ENCODE results near the gene ASCL5. TPM values are rescaled to one million over a fixed set of nuclear protein-coding genes. Genes with fewer than 3 reads are reported as not detected.

Gene ASCL5
- total RNA-seq, 1 donor from 2014 or later: not detected

DNA sequence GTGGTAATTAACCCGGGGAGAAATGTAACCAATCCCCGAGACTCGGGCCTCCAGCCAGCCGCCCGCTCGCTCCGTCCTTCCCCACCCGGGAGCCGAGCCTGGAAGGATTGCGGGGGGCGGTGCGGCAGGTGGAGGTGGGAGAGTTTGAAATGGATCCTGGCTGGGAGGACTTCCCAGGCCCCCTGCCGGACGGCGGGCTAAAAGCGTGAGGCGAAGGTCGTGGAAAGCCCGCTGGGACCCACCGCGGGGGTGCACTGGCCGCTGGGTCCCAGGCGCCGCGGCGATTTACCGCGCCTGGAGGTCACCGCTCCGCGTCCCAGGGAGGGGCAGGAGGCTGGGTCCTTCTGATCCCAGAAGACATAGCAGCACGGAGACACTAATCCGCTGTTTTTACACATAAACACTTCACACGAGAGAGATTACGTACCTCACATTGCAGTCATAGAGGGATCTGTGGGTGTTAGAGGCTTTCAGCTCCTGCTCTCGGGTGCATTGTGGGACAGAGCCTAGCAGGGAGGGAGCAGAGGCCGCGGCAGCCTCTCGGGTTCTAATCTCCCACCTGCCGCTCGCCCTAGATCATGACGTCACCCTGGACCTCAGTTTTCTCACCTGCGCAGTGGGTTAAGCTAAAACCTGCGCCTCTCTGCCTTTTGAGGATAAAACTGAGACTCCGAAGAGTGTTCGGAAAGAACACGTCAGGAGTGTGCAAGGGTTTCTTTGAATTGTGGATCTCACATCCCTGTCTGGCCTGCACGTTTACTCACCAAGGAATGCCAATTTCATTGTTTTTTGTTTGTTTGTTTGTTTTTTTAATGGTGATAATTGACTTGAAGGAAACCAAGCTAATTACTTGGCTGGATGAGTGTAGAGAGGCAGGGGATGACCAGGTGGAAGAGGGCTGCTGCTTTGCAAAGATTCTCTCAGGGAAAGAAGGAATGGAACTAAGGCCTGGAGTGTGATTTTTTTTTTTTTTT lies 44.4 kb upstream of the ASCL5 start:
- no peaks in the 10 kb centered on the region for H3K36me3 Mint-ChIP-seq (ENCODE audit: low read depth)
- DNase-seq (ENCODE audit: low read depth, low spot score): peak; percentile 16
- TF ChIP-seq, protein P1, sequence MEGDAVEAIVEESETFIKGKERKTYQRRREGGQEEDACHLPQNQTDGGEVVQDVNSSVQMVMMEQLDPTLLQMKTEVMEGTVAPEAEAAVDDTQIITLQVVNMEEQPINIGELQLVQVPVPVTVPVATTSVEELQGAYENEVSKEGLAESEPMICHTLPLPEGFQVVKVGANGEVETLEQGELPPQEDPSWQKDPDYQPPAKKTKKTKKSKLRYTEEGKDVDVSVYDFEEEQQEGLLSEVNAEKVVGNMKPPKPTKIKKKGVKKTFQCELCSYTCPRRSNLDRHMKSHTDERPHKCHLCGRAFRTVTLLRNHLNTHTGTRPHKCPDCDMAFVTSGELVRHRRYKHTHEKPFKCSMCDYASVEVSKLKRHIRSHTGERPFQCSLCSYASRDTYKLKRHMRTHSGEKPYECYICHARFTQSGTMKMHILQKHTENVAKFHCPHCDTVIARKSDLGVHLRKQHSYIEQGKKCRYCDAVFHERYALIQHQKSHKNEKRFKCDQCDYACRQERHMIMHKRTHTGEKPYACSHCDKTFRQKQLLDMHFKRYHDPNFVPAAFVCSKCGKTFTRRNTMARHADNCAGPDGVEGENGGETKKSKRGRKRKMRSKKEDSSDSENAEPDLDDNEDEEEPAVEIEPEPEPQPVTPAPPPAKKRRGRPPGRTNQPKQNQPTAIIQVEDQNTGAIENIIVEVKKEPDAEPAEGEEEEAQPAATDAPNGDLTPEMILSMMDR (conservative IDR thresholded peaks at IDR 0.05): peak; percentile 68
- peak overlapping the region; percentile 89 for H3K4me3 Mint-ChIP-seq
- no peaks in the 10 kb centered on the region for H3K9me3 Mint-ChIP-seq
- H3K27me3 Mint-ChIP-seq (ENCODE audit: low read depth): peaks cover 4% of the 10 kb centered on the region
- peak overlapping the region; percentile 69 for H3K27ac Mint-ChIP-seq (ENCODE audit: unreplicated experiment)
- H3K4me1 Mint-ChIP-seq: peaks cover 32% of the 10 kb centered on the region

DNA sequence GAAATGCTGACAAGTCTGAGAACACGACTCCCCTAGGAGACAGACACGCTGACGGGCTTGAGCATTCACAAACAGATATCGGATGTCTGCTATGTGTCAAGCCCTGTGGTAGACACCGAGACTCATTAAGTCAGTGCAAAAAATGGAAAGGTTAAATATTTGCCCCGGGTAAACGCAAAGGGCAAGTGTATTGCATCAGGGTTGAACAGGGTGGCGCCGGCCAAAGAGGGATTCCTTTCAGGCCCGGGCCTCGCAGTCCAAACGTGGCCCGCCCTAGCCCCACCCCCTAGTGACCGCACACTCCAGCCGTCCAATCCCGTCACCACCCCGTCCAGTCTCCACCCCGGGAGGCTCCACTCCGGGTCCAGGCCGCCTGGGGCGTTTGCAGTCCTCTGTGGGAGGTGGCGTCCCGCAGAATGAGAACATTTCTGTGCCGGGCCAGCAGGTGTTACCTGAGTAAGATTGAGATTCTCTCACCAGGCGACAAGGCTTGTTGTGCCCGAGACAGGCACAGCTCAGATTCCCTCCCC lies 43.6 kb upstream of the ASCL5 start:
- Mint-ChIP-seq H3K27ac (ENCODE audit: unreplicated experiment) (peak overlapping the region; percentile 69), H3K4me1 (peaks cover 37% of the 10 kb centered on the region), H3K36me3 (ENCODE audit: low read depth) (no peaks in the 10 kb centered on the region), H3K9me3 (no peaks in the 10 kb centered on the region), H3K4me3 (peak overlapping the region; percentile 89), H3K27me3 (ENCODE audit: low read depth) (peaks cover 4% of the 10 kb centered on the region)
- DNase-seq (ENCODE audit: low read depth, low spot score): peak; percentile 82
- TF ChIP-seq, protein P1 (conservative IDR thresholded peaks at IDR 0.05): no peak

DNA sequence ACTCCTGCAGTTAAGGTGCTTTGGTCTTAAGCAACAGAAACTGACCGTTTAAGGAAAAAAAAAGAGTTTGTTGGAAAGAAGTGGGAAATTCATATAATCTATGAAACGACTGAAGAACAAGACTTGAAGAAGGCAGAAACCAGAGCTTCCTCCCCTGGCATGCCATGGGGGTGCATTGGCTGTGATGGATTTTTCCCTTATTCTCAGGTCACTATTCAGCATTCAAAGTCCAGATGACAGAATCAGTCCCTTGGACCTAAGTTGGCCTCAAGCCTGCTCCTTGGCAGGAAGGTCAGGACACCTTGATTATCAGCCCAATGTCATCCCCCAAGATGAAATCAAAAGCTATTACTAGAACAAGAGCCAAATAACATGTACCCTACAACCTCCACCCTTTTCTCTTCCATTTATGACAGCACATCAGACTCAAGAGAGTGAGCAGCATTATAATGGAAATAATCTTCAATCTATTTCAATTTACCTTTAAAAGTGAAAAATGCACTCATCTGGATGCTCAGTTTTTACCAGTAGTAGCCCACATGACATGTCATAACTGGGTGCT lies 43.1 kb upstream of the ASCL5 start:
- Mint-ChIP-seq H3K27me3 (ENCODE audit: low read depth) (peaks cover 4% of the 10 kb centered on the region), H3K4me1 (peaks cover 37% of the 10 kb centered on the region), H3K36me3 (ENCODE audit: low read depth) (no peaks in the 10 kb centered on the region), H3K9me3 (no peaks in the 10 kb centered on the region), H3K27ac (ENCODE audit: unreplicated experiment) (peak overlapping the region; percentile 74), H3K4me3 (peak overlapping the region; percentile 89)
- DNase-seq (ENCODE audit: low read depth, low spot score): no peak
- TF ChIP-seq, protein P1 (conservative IDR thresholded peaks at IDR 0.05): no peak

DNA sequence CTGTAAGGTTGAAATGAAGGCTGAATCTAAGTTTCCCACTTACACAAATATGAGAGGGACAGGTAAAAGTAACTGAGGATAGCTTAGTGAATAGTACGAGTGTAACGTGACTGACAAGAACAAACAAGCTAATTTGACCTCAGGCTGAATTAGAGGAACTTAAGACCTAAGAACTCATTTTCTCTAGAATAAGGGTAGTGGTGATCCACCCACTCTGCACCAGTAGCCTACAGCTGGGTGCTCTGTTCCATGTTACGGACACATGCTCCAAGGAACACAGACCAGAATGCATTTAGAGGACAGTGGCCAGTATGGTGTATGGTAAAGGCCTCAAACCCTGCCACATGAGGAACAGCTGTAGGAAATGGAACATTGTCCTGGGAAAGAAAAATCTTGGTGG lies 42.2 kb upstream of the ASCL5 start:
- no peak overlapping the region for H3K27ac Mint-ChIP-seq (ENCODE audit: unreplicated experiment)
- H3K36me3 Mint-ChIP-seq (ENCODE audit: low read depth): no peaks in the 10 kb centered on the region
- TF ChIP-seq, protein P1 (conservative IDR thresholded peaks at IDR 0.05): no peak
- H3K4me1 Mint-ChIP-seq: peaks cover 37% of the 10 kb centered on the region
- H3K27me3 Mint-ChIP-seq (ENCODE audit: low read depth): peaks cover 4% of the 10 kb centered on the region
- no peaks in the 10 kb centered on the region for H3K9me3 Mint-ChIP-seq
- DNase-seq (ENCODE audit: low read depth, low spot score): no peak
- peak overlapping the region; percentile 36 for H3K4me3 Mint-ChIP-seq

DNA sequence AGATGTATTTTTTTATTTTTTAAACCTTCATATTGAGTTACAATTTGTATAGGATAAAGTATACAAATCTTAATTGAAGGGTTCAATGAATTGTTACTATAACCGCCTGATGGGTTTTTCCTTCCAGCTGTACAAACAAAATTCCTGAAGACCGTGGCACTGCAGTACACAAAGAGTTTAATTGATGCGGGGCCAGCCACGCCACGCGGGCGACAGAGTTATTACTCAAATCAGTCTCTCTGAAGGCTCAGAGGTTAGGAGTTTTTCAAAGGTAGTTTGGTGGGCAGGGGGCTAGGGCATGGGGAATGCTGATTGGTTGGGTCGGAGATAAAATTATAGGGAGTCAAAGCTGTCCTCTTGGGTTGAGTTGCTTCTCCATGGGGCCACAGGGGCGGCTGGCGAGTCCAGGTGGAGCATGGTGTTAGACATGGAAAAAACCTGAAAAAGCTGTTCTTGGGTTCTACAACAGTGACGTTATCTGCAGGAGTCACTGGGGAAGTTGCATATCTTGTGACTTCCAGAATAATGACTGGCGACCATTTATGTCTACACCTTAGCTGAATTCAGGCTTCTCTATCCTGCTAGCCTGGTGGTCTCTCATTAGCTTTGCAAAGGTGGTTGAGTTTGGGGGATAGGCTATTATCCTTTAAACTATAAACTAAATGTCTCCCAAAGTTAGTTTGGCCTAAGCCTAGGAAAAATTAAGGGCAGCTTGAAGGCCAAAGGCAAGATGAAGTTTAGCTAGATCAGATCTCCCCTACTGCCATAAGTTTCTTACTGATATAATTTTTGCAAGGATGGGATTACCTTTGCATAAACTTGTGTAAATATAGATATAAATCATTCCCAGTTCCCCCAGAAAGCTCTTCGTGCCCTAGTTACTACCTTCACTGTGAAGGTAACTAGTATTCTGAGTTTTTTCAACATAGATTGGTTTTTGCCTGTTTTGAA lies 40.3 kb upstream of the ASCL5 start:
- Mint-ChIP-seq H3K36me3 (ENCODE audit: low read depth) (no peaks in the 10 kb centered on the region), H3K4me3 (peak overlapping the region; percentile 10), H3K9me3 (no peaks in the 10 kb centered on the region), H3K27ac (ENCODE audit: unreplicated experiment) (no peak overlapping the region), H3K4me1 (peaks cover 37% of the 10 kb centered on the region), H3K27me3 (ENCODE audit: low read depth) (peaks cover 4% of the 10 kb centered on the region)
- TF ChIP-seq, protein P1 (conservative IDR thresholded peaks at IDR 0.05): no peak
- no peak for DNase-seq (ENCODE audit: low read depth, low spot score)
